SK-N-MC (cell line): ENCODE data around the gene VIT.

Source experiments
- EZH2 ChIP-seq: fragments of 200-600 bp; sonication (generic); IDR thresholded peaks from one replicate; pipeline ENCODE4 v1.6.1; 2017; ENCODE audit warnings: antibody characterized with exemption
- POLR2AphosphoS5 ChIP-seq: IDR thresholded peaks from 2 replicates; pipeline ENCODE4 v1.6.1; 2012; ENCODE audit warnings: mild to moderate bottlenecking, low read depth, low read length, borderline replicate concordance

- TF ChIP-seq POLR2AphosphoS5 (no peak), EZH2 (no peak)
Measured at GRCh38 chr2:36716111-36716510, 19.6 kb downstream of the VIT start.
